Keratinocyte (primary cell): ENCODE data around the gene JRKL. TPM values are rescaled to one million over a fixed set of nuclear protein-coding genes. Genes with fewer than 3 reads are reported as not detected.

Experiments used
- DNase-seq: peaks from one replicate; pipeline ENCODE4 v3.0.0-alpha.2; 2011; ENCODE audit warnings: low read depth, missing footprints, low spot score
- FAIRE-seq: peaks from 2 replicates; lab custom pipeline; 2011; peaks lifted over from hg19 to GRCh38; lab: Jason Lieb, UNC
- H2AFZ ChIP-seq: 2 replicates; pipeline ENCODE4 v1.6.0; 2012; ENCODE audit warnings: low read length, control low read depth, inconsistent platforms; ENCODE audit not compliant: control insufficient read depth
- H3K27ac ChIP-seq: 2 replicates; pipeline ENCODE4 v1.5.1; 2011; ENCODE audit warnings: low read length; ENCODE audit not compliant: control insufficient read depth, insufficient read depth
- H3K27me3 ChIP-seq: 3 replicates; pipeline ENCODE4 v1.6.0; 2011; ENCODE audit warnings: low read length; ENCODE audit not compliant: control insufficient read depth, insufficient read depth; ENCODE audit errors: extremely low read depth
- H3K36me3 ChIP-seq, 2 experiments: 2 replicates in 1 of 2; 3 replicates in 1 of 2; pipeline ENCODE4 v1.5.1; 2011; ENCODE audit warnings: low read length in 2 of 2, mild to moderate bottlenecking in 1 of 2; ENCODE audit not compliant: control insufficient read depth in 2 of 2, insufficient read depth in 2 of 2; ENCODE audit errors: extremely low read depth in 1 of 2
- H3K4me1 ChIP-seq: 3 replicates; pipeline ENCODE4 v1.5.1; 2011; ENCODE audit warnings: low read length; ENCODE audit not compliant: control insufficient read depth, insufficient read depth; ENCODE audit errors: extremely low read depth
- H3K4me2 ChIP-seq: 3 replicates; pipeline ENCODE4 v1.6.0; 2011; ENCODE audit warnings: low read depth, low read length; ENCODE audit not compliant: control insufficient read depth, insufficient read depth; ENCODE audit errors: extremely low read depth
- H3K4me3 ChIP-seq, 3 experiments: fragments of 200-600 bp in 1 of 3; sonication (generic) in 1 of 3; 2 replicates in 2 of 3; 3 replicates in 1 of 3; pipeline ENCODE4 v1.5.1; 2011 to 2016; ENCODE audit warnings: low read length in 3 of 3, mild to moderate bottlenecking in 3 of 3, control low read depth in 2 of 3, inconsistent platforms in 1 of 3, low read depth in 1 of 3, mixed read lengths in 1 of 3, mixed run types in 1 of 3, moderate library complexity in 1 of 3; ENCODE audit not compliant: control insufficient read depth in 2 of 3, insufficient read depth in 2 of 3; ENCODE audit errors: extremely low read depth in 1 of 3
- H3K79me2 ChIP-seq: 2 replicates; pipeline ENCODE4 v1.6.0; 2012; ENCODE audit warnings: low read length; ENCODE audit not compliant: control insufficient read depth, insufficient read depth
- H3K9ac ChIP-seq: 3 replicates; pipeline ENCODE4 v1.6.0; 2011; ENCODE audit warnings: low read length; ENCODE audit not compliant: control insufficient read depth, insufficient read depth; ENCODE audit errors: extremely low read depth
- H3K9me1 ChIP-seq: 3 replicates; pipeline ENCODE4 v1.6.0; 2011; ENCODE audit warnings: low read length; ENCODE audit not compliant: control insufficient read depth, insufficient read depth; ENCODE audit errors: extremely low read depth
- H3K9me3 ChIP-seq: 2 replicates; pipeline ENCODE4 v1.5.1; 2012; ENCODE audit warnings: low read depth, low read length; ENCODE audit not compliant: control insufficient read depth
- H4K20me1 ChIP-seq: 3 replicates; pipeline ENCODE4 v1.6.0; 2011; ENCODE audit warnings: low read length; ENCODE audit not compliant: control insufficient read depth, insufficient read depth; ENCODE audit errors: extremely low read depth
- EZH2 ChIP-seq: IDR thresholded peaks from one replicate; pipeline ENCODE4 v1.6.1; 2012; ENCODE audit warnings: inconsistent platforms, mild to moderate bottlenecking, low read length, moderate library complexity
- dilution Hi-C: fragments of 300-500 bp; cut with MboI; formaldehyde crosslinking; loops from one replicate; pipeline ENCODE4 v1.7.0; 2020; ENCODE audit warnings: low sequenced_read_pairs; ENCODE audit not compliant: extremely low pct_ligation_motif_present
- polyA plus RNA-seq, 5 experiments: library from polyadenylated mRNA; depleted of rRNA in 3 of 5; stranded (reverse) in 3 of 5; stranded (forward) in 1 of 5; unstranded in 1 of 5; fragments of >200 nt; gene quantifications; 1 replicate in 1 of 5; 2 replicates in 3 of 5; 3 replicates in 1 of 5; pipeline versions ENCODE4 v1.2.1 to v1.2.3, GENCODE V29; 2011 to 2012; ENCODE audit warnings: missing spikeins in 2 of 5, low read depth in 1 of 5, low replicate concordance in 1 of 5
- TF ChIP-seq, protein P1 (sequence below), 3 experiments: IDR thresholded peaks in 1 of 3; conservative IDR thresholded peaks in 1 of 3; optimal IDR thresholded peaks in 1 of 3; 2 replicates in 2 of 3; 3 replicates in 1 of 3; pipeline versions ENCODE3 to v1.5.1; 2011; ENCODE audit warnings: low read length in 3 of 3, mild to moderate bottlenecking in 3 of 3, moderate library complexity in 2 of 3, control low read depth in 1 of 3, inconsistent platforms in 1 of 3; ENCODE audit not compliant: insufficient read depth in 2 of 3; ENCODE audit errors: extremely low read depth in 1 of 3

JRKL gene
- polyA plus RNA-seq, 1 donor (not counting 4 experiments of a cell fraction or from before 2014, with no cell fraction given) = 6.9 TPM

DNA sequence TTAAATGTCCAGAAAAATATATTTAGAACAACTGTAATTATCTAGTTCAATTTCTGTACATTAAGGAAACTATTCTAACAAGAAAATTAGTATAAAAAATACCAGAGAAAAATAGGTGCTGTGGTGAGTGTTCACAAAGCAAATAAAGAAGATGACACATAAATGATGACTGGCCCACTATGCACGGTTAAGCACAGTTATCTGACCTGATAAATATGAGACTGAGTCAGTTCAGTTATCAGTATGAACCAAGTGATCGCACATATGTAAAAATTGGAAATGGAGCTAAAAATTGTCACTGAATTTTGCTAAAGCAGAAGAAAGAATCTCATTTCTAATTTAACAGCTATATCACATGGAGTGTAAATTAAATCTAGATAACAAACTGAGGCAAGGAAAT lies 28.0 kb upstream of the JRKL start:
- no peak overlapping the region for H2AFZ ChIP-seq
- H3K9me3 ChIP-seq = no peaks in the 10 kb centered on the region
- no peak overlapping the region for H3K9ac ChIP-seq
- no peak overlapping the region for H3K4me3 ChIP-seq
- no peaks in the 10 kb centered on the region for H3K9me1 ChIP-seq
- dilution Hi-C loops = no loop called here
- H3K36me3 ChIP-seq = peaks cover 0 to 5% of the 10 kb centered on the region in 2 experiments
- DNase-seq (no peak), FAIRE-seq (no peak)
- TF ChIP-seq EZH2 = no peak
- TF ChIP-seq, protein P1, sequence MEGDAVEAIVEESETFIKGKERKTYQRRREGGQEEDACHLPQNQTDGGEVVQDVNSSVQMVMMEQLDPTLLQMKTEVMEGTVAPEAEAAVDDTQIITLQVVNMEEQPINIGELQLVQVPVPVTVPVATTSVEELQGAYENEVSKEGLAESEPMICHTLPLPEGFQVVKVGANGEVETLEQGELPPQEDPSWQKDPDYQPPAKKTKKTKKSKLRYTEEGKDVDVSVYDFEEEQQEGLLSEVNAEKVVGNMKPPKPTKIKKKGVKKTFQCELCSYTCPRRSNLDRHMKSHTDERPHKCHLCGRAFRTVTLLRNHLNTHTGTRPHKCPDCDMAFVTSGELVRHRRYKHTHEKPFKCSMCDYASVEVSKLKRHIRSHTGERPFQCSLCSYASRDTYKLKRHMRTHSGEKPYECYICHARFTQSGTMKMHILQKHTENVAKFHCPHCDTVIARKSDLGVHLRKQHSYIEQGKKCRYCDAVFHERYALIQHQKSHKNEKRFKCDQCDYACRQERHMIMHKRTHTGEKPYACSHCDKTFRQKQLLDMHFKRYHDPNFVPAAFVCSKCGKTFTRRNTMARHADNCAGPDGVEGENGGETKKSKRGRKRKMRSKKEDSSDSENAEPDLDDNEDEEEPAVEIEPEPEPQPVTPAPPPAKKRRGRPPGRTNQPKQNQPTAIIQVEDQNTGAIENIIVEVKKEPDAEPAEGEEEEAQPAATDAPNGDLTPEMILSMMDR (optimal IDR thresholded peaks at IDR 0.05 in 1 of 3, IDR thresholded peaks at IDR 0.05 in 1 of 3, conservative IDR thresholded peaks at IDR 0.05 in 1 of 3; ENCODE audit: extremely low read depth in 1 of 3, insufficient read depth in 2 of 3, low read length in 3 of 3) = no peak
- H3K79me2 ChIP-seq = no peaks in the 10 kb centered on the region
- no peaks in the 10 kb centered on the region for H3K27me3 ChIP-seq
- H3K4me2 ChIP-seq = no peak overlapping the region
- H4K20me1 ChIP-seq = no peaks in the 10 kb centered on the region
- no peak overlapping the region for H3K27ac ChIP-seq
- H3K4me1 ChIP-seq = no peaks in the 10 kb centered on the region

DNA sequence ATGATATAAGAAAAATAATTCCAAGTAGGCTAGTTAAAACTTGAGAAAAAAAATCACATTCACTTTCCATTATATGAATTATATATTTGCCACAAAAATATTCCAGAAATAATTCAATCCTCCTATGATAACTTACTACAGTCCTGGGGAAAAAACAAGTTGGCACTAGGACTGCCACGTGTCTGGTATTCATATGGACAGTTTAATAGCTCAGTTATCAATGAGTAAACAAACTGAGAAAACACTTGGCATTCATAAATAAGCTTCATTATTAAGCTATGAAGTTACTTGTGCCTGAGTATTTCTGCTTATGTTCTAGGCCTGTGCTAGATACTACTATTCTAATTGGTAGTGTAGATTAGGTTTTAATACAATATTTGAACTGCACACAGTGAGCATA lies 24.3 kb upstream of the JRKL start:
- dilution Hi-C loops = no loop called here
- H3K4me2 ChIP-seq = no peak overlapping the region
- H4K20me1 ChIP-seq = no peaks in the 10 kb centered on the region
- FAIRE-seq (no peak), DNase-seq (no peak)
- no peaks in the 10 kb centered on the region for H3K36me3 ChIP-seq
- H3K9me1 ChIP-seq = no peaks in the 10 kb centered on the region
- TF ChIP-seq EZH2 = no peak
- TF ChIP-seq, protein P1 (optimal IDR thresholded peaks at IDR 0.05 in 1 of 3, IDR thresholded peaks at IDR 0.05 in 1 of 3, conservative IDR thresholded peaks at IDR 0.05 in 1 of 3; ENCODE audit: extremely low read depth in 1 of 3, insufficient read depth in 2 of 3, low read length in 3 of 3) = no peak
- H3K27me3 ChIP-seq = no peaks in the 10 kb centered on the region
- H3K9ac ChIP-seq = no peak overlapping the region
- no peaks in the 10 kb centered on the region for H3K9me3 ChIP-seq
- H3K79me2 ChIP-seq = no peaks in the 10 kb centered on the region
- H3K4me1 ChIP-seq = no peaks in the 10 kb centered on the region
- no peak overlapping the region for H3K27ac ChIP-seq
- no peak overlapping the region for H2AFZ ChIP-seq
- no peak overlapping the region for H3K4me3 ChIP-seq
